ENCODE results near the gene LRRC37A.
"Not testable (repeated sequence)": the region's sequence is repeated elsewhere in the genome, so short reads cannot be mapped to it uniquely, and the experiment has no call there.

DNA sequence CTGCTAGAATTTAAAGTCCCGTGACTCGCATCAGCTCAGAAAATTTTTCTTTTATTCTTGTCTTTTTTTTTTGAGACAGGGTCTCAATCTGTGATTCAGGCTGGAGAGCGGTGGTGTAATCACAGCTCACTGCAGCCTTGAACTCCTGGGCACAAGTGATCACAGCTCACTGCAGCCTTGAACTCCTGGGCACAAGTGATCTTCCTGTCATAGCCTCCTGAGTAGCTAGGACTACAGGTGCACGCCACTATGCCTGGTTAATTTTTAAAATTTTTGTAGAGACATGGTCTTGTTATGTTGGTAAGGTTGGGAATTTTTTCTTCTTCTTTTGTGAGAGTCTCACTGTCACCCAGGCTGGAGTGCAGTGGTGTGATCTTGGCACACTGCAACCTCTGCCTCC, 13.6 kb upstream of the LRRC37A start:
- TF ChIP-seq, protein P1, sequence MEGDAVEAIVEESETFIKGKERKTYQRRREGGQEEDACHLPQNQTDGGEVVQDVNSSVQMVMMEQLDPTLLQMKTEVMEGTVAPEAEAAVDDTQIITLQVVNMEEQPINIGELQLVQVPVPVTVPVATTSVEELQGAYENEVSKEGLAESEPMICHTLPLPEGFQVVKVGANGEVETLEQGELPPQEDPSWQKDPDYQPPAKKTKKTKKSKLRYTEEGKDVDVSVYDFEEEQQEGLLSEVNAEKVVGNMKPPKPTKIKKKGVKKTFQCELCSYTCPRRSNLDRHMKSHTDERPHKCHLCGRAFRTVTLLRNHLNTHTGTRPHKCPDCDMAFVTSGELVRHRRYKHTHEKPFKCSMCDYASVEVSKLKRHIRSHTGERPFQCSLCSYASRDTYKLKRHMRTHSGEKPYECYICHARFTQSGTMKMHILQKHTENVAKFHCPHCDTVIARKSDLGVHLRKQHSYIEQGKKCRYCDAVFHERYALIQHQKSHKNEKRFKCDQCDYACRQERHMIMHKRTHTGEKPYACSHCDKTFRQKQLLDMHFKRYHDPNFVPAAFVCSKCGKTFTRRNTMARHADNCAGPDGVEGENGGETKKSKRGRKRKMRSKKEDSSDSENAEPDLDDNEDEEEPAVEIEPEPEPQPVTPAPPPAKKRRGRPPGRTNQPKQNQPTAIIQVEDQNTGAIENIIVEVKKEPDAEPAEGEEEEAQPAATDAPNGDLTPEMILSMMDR (IDR thresholded peaks at IDR 0.05; ENCODE audit: poor library complexity) = not testable (repeated sequence)
- not testable (repeated sequence) for TF ChIP-seq EZH2 (IDR thresholded peaks at IDR 0.05; ENCODE audit: borderline replicate concordance); EZH2phosphoT487 (IDR thresholded peaks at IDR 0.05; ENCODE audit: low read depth, severe bottlenecking, unreplicated experiment)

All from hepatocyte (in vitro differentiated cells).